Measurements from ENCODE around the gene RAB3GAP2. TPM values are rescaled to one million over a fixed set of nuclear protein-coding genes. Genes with fewer than 3 reads are reported as not detected.
A peak's percentile ranks its signal among the peaks of the same experiment; 100 is the strongest.

Gene RAB3GAP2
- total and polyA plus RNA-seq, 2 of the 13 experiments (the other 11 are each of a cell fraction or from before 2014, with no cell fraction given) = 22.6 to 25.0 TPM

DNA sequence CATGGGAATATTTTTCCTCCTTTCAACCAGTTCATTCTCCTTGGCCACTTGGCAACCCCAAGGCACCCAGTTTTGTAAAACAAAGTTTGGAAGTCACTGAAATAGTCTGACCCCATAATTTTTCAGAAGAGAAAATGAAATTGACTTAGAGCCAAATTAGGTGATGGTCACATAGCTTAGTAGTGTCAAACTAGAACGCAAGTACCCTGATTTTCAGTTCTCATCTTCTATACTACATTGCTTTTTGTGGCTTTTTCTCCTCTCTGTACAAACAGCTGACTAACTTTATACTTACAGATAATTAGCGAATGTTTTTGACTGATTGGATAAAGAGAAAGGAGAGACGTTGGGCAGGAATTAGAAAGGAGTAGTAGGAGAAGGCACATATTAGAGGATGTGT lies 145.2 kb downstream of the RAB3GAP2 start (continued):
- no peak for TF ChIP-seq ZNF33B (CRISPR knock-in tag; IDR thresholded peaks at IDR 0.05)

GRCh38 chr1:220124542-220124941 lies 147.7 kb downstream of the RAB3GAP2 start:
- ATAC-seq (no peak), DNase-seq (ENCODE audit: low spot score) (no peak), FAIRE-seq (no peak)
- no peak overlapping the region for H3K27ac ChIP-seq (ENCODE audit: extremely low read length, insufficient read depth, low read length)
- no peaks in the 10 kb centered on the region; a peak in 1 of 5 replicates for H3K27me3 ChIP-seq (ENCODE audit: control insufficient read depth in 1 of 2, insufficient read depth in 2 of 2, low read length in 2 of 2)
- intact Hi-C loops (cut with micrococcal nuclease; ENCODE audit: unreplicated experiment) = loop anchor here (1.0 kb wide), 2 partner anchors 133 to 287 kb away; no protein-coding TSS in a partner anchor
- POLR2A ChIA-PET = no interaction called here
- no peaks in the 10 kb centered on the region for H3K9me3 ChIP-seq (ENCODE audit: low read length)
- WGBS (ENCODE audit: low lambda C conversion rate) = 67% methylated on average over 1 of the region's 1 CpG
- no peak overlapping the region for H3K4me3 ChIP-seq (replicated peaks in 1 of 3; ENCODE audit: insufficient read depth in 1 of 3, low read depth in 2 of 3, low read length in 3 of 3)
- H3K4me1 ChIP-seq (ENCODE audit: insufficient read depth, low read length) = peaks cover 11% of the 10 kb centered on the region
- peaks cover 12 to 28% of the 10 kb centered on the region in 2 experiments for H3K36me3 ChIP-seq (replicated peaks in 1 of 2; ENCODE audit: control insufficient read depth in 1 of 2, insufficient read depth in 2 of 2, low read length in 2 of 2)
- no TSS peak for BruUV-seq (replicated peaks)
- CTCF ChIA-PET (ENCODE audit: low intra/inter-chr PET ratio, low total read pairs) = no interaction called here
- no peak overlapping the region for H3K9ac ChIP-seq (ENCODE audit: insufficient read depth, low read depth, low read length)
- H4K20me1 ChIP-seq (ENCODE audit: insufficient read depth, low read length) = no peaks in the 10 kb centered on the region
- no peaks in the 10 kb centered on the region for H3K79me2 ChIP-seq (ENCODE audit: insufficient read depth, low read length)
- H3K4me2 ChIP-seq (ENCODE audit: low read depth, low read length) = no peak overlapping the region
- H2AFZ ChIP-seq (ENCODE audit: low read length) = no peak overlapping the region
- TF ChIP-seq ZNF678 (CRISPR knock-in tag; IDR thresholded peaks at IDR 0.05) (no peak), CBX2 (IDR thresholded peaks at IDR 0.05; ENCODE audit: low read depth, low read length) (no peak), CBX2 (CRISPR knock-in tag; IDR thresholded peaks at IDR 0.05; ENCODE audit: low read depth) (no peak), ZNF780A (CRISPR knock-in tag; IDR thresholded peaks at IDR 0.05) (no peak), ATF4 (CRISPR knock-in tag; IDR thresholded peaks at IDR 0.05) (peak in 1 of 2 experiments; percentile 19; a peak in 1 of 4 replicates), AKAP8 (CRISPR knock-in tag; IDR thresholded peaks at IDR 0.05) (no peak)
- in situ Hi-C loops (cut with HindIII; ENCODE audit: extremely low pct_ligation_motif_present, low pct_unique_long_range_greater_than_20kb) = loop anchor here (10.0 kb wide), 1 partner anchor 290 kb away; no protein-coding TSS in a partner anchor
